COLO668 (cell line): Measurements from ENCODE around the gene CARD19.
"Not testable (repeated sequence)": the region's sequence is repeated elsewhere in the genome, so short reads cannot be mapped to it uniquely, and the experiment has no call there.

Experiments used
- DNase-seq: peaks from one replicate; lab custom pipeline; 2025; ENCODE audit not compliant: unreplicated experiment; lab: John Stamatoyannopoulos, UW

Gene CARD19

DNA sequence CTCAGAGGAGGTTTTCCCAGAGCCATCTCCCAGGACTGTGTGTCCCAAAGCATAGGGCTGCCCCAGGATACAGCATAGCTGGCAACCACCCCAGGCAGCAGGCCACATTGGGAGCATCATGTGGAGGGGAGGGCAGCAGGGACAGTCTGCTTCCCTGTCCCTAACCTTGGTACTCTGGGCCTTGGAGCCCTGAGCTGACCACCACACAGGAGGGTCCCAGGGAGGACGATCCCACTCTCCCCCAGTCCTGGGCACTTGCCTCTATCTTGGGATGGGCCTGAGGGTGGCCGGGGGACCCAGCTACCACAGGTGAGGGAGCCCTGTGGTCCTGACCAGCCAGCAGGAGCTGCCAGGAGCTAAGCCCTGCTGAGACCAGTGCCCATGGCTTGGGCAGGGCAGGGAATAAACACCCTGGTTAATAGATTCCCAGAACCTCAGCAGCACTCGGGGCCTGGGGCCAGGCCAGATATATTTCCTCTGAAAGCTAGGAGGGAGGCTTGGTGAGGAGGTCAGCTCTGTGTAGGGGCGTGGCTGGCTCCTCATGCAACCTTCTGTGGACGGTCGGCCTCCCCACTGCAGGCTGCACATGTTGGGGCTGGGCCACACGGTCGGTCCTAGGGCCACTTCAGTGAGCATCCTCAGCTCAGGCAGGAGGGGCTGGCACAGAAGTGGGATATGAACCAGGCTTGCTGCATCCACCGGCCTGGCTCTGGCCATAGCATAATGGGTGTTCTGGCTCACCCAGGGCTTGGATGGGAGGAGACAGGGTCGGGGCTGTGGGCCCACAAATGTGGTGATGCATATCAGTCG is 33.9 kb downstream of the CARD19 start:
- no peak for DNase-seq

DNA sequence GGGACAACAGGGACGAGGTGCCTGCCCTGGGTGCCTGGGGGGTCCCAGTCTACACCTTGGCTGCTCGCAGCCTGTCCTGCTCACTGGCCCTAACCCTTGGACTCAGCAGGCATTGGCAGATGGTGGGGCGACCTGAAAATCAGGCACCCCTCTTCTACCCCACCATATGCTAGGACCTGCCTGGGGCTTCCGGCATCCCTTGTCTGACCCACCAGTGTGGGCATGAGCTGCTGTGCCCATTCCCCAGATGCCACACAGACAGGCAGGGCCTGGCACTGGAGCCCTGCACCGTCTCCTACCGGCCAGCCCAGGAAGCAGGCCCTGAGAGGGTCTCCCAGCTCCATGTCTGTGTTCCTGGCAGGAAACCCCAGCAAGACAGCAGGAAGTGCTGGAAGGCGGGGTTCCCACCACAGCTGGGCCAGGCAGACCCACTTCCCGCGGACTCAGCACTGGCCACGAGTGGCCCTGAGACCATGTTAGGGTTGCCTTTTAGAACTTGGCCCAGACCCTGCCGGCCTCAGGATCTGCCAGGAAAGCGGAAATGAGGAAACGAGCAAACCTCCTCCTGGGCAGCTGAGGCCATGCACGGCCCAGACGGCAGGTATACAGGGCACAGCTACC is 35.0 kb downstream of the CARD19 start:
- DNase-seq, result no peak

DNA sequence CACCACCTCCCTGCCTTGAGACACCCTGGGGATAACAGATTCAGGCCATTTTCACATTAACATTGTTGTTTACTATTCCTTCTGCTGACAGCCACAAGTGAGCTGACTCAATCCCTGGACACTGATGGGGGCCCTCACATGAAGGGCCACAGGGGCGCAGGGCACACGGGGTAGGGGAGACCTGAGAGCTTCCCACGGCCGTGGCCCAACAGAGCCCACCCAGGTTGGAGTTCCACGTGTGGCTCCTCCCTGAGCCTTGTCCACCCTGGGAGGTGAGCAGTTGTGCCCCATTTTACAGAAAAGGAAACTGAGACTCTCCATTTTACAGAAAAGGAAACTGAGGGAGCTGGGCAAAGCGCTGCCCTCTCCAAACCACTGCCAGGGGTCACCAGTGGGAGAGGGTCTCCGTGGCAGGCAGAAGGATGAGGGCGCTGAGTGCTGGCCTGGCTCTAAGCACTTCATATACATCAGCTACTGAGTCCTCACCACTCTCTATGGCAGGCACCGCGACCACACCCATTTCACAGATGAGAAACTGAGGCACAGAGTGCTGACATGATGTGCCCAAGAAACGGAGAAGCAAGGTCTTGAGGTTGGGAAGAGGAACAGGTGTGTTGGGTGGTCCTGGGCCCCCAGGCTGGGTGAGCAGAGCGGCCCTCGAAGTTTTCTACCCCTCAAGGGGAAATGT is 35.7 kb downstream of the CARD19 start:
- DNase-seq, result no peak

DNA sequence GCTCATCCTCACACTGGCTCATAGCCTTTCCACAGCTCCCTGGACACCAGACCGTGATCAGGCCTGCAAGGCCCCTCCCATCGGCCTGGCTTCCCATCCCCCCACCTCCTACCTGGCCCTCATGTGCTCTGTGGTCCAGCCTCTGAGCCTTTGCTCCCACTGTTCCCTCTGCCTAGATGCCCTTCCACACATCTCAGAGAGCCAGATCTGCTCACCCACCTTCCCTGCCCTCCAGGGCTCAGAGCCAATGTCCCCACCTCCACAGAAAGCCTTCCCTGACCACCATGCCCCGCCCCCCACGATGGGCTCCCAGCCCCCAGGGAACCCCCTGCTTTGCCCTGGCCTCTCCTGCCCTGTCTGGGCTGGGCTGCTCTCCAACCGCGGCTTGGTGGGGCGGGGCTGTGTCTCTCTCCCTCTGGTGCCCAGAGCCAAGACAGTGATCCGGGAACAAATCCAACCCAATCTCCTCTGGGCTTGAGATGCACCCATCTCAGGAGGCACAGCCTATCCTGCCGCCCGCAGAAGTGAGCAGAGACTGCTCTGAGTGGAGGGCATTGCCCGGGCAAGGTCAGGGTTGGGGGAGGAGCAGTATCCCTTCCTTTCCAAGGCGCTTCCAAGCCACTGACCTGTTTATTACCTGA is 36.4 kb downstream of the CARD19 start:
- DNase-seq, result no peak

DNA sequence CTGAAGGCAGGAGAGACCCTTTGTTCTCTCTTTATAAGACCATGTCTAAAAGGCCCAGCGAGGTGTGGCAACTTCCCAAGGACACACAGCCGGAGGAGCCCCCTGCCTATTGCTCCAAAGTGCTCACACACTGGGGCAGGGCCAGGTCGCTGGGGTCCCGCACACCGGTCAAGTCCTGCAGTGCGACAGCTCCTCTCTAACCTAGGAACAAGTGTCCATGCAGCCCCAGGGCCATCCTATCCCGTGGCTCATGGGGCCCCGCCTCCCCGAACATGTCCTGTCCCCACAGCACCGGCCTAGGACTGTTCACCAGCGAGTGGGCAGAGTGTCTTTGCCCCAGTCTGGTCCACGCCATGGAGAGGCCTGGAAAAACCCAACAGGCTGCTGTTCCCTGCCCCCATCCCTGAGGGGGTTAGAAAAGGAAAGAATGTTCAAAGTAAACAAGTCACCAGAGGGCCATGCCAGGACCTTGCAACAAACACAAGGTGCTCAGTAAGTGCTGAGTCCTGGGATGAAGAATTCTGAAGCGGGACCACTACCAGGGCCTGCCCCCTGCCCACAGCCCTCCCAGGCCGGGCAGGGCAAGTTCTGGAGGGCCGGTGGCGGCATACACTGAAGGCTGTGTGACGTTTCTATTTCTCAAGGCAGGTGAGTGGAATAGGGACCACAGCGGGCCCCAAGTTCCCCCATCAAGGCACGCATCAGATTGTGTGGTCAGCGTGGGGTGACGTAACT is 37.1 kb downstream of the CARD19 start:
- peak; percentile 24 for DNase-seq

DNA sequence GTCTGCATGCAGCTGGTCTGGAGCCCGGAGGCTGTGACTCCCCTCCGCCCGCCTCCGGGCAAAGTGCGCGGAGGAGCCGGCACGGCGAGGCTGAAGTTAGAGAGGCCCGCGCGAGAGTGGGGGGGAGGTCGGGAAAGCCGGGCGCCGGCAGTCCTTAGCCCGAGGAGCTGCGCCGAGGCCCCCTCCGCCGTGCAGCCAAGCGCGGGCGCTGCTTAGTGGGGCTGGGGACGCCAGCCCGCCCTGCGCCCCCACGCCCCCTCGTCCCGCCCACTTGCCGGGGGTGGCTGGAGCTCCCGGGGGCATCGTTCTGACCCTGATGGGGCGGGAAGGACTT is 37.6 kb downstream of the CARD19 start:
- peak; percentile 81 for DNase-seq

DNA sequence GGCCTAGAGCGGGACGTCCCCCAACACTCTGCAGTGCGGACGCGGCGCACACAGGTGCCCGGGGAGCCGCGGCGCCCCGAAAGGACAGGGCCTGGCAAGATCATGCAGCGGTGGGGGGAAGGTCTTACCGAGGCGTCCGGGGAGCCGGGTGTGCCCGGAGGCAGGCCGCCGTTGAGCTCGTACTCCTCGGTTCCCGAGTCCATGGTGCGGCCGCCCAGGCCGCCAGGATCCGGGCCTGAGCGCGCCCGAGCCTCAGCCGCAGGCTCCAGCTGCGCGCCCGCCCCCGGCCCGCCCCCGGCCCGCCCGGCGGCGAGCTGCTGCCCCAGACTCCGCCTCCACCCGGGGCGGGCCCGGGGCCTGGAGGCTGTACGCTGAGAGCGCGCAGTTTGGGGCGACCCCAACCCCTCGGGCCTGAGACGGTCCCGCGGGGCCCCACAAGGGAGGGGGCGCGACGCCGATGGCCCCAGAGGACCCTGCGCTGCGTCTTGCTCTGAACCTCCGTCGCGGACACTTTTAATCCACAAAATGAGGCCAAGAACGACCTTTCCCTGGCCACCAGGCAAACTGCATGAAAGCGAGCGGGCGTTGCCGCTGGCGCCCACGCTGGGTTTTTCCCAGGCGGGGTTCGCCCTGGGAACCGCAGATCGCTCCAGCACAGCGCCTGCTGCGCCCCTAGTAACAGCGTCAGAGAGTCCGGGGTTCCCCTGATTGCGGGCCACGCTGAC is 38.2 kb downstream of the CARD19 start, which contains the start of gene NINJ1:
Gene NINJ1 (minus strand): TSS at position 237 of the 725 bp plus-strand sequence. CDS start 34 bp downstream, at position 203.
- peak; percentile 82 for DNase-seq

DNA sequence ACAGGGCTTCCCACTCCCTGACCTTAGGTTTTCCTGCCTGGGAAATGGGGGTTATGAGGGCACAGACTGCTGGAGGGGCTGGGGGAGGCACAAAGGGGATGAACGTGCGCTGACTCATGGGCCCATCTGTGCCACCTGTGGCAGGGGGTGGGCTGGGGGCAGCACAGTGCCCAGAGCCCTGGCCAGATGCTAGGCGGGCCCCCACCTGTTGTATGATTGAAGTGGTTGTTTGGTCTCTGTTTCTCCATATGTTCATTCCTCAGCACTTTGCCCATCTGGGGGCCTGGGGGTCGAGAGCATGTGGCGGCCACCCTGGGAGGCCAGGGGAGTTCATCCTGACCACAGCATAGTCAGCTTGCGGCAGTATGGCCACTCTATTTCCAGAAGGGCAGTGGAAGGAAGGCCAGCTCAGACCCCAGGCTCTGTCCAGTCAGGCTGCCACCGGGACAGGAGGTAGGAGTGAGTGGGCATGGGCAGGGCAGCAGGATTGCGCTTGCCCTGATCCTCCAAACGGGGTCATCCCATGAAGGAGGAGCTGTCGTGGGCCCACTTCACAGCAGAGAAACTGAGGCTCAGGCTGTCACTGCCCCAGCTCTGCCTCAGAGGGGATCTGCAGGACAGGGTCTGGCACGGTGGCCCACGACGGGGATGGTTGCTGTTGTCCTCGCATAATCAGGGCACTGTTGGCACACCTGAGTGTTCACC is 38.9 kb downstream of the CARD19 start:
- DNase-seq, result no peak

DNA sequence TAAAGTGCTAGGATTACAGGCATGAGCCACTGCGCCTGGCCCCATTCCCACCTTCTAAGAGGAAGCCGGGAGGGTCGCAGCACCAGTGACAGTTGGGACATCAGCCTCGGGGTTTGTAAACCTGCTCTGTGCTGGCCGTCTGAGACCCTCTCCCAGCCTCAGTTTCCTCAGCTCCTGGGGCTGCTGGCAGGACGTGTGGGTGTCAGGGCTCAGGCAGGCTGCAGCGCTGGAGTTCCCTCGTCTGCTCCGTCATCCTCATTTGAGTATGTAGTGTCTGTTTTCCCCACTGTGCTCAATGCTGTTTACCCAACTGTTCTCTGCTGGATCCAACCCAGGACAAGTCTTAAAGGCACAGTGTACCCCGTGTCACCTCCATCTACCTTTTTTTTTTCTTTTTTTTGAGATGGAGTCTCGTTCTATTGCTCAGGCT is 40.0 kb downstream of the CARD19 start:
- DNase-seq, result peak; percentile 8

DNA sequence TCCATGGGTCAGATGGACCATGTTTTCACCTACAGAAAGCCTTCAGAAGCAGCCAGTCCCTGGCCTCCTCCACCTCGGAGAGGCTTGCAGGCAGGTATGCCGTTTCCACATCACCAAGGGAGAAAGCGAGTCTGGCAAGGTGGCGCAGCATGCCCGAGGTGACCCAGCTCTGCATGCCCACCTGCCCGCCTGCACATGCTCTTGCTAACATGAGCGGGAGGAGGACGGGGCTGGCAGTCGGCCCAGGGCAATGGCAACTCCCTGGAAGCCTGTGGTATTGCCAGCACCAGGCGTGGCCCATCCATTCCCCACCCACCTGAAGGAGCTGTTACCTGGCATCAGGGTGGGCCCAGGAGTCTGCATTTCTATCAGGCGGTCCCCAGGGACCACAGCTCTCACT is 41.3 kb downstream of the CARD19 start:
- DNase-seq, result no peak

DNA sequence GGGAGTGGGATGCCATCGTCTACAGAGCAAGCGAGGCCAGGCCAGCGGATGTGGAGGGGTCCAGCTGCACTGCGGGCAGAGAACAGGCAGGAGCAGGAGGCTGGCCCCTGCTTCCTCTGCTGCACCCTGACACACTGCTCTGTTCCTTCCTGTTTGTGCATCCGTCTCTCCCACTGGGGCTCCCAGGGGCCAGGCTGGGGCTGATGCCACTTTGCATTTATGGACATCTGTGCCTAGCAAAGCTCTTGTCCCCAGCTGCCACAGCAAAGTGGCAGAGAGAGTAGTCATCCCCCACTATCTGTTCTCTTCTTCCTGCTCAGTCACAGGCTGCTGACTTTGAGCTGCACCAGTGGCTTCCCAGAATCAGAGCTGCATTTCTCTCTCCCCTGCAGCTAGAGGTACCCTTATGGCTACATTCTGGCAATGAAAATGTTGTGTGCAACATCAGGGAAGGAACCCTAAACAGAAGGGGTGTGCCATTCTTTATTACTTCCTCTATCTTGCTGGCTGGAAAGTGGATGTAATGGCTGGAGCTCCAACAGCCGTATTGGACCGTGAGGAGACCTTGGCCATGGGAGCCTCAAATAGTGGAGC is 42.3 kb downstream of the CARD19 start:
- no peak for DNase-seq

DNA sequence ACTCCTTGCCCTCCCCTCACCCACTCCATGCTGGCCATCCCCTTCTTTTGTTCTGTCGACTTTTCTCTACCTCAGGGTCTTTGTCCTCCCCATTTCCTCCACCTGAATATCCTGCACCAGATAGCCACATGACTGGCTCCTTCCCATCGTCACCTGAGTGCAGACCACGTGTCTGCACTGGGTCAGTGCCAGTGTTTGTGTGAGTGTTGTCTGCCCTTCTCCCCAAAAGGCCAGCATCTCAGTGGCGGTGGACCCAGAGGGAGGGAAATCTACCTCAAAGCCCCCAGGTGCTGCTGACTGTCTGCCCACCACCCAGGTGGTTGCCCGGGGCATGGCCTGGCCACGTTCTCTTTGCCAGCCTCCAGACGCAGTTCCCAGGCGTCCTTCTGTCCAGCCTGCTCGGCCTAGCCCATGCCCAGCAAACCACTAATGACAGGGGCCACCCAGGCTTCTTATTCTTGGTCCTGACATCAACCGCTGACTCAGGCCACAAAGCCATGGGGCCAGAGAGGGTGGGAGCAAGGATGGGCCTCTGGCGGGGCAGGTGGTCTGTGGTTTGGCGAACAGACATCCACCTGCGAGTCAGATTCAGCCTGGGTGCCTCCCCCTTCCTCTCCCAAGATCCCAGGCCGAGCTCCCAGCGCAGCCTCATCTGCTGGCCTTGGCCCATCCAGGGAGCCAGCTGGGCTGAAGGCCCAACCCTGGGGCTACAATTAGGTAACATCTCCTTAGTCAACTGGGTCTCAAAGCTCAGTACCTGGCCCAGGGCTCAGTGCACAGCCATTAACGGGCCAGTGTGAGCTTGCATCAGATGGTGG is 43.6 kb downstream of the CARD19 start:
- DNase-seq, result no peak

DNA sequence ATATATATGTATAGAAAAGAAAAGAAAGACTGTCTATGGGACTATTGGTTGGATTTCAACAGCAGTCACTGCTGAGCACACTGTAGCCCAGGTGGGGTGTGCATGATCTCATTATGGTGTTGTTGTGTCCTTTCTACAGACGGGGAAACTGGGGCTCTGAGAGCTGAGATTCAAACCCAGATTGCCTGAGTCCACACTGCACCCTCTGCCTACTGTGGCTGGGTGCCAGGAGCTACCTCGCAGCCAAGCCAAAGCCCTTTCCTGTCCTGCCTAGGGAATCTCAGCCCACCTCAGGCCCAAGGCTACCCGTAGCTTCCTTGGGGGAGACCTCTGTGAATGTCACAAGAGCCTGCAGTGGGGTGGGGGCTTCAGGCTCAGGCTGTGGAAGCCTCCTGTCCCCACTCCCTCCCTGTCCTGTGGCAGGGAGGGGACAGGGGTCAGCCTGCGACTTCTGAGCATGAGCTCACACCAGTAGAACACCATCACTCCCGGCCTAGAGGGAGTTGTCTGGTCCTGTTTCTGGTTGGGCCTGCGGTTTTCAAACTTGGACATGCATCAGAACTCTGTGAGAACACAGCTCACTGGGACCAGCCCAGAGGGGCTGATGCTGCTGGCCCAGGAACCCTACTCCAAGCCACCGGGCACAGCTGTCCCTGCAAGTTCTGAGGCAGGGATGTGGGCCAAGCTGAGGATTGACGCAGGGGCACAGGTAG is 45.9 kb downstream of the CARD19 start:
- no peak for DNase-seq

DNA sequence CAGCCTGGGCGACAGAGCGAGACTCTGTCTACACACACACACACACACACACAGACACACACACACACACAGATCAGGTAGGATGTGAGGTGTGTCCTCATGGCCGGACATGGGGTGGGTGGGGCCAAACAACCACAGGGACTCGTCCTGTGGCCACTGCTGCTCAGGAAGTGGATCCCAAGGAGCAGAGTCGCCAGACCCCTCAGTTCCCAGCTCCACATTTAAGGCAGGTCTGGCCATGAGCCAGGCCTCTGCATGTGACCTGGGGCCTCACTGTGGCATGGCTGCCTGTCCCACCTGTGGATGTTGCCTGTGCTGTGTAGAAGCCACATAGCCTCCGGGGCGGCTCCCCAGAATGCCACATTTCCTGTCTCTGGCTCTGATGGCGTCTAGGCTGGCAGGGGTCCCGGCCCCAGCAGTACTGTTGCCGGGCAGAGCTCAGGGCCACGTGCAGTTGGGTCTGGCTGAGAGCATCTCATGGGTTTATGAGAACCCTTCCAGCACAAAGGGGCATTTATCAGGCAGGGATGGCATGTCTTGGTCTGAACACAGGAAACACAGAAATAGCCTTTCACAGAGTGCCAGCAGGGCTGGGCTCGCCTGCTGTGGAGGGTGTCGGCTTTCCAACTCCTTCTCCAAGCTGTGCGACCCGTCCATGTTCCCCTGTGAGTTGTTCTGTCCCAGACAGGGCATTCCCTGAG is 48.0 kb downstream of the CARD19 start:
- no peak for DNase-seq

DNA sequence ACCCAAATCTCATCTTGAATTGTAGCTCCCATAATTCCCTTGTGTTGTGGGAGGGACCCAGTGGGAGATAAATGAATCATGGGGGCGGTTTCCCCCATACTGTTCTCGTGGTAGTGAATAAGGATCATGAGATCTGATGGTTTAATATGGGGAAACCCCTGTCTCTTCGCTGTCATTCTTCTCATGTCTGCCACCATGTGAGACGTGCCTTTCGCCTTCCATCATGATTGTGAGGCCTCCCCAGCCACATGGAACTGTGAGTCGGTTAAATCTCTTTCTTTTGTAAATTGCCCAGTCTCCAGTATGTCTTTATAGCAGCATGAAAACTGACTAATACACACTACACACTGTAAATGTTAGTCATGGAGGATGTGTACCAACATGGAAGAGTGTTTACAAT is 50.7 kb downstream of the CARD19 start:
- DNase-seq, result not testable (repeated sequence)

DNA sequence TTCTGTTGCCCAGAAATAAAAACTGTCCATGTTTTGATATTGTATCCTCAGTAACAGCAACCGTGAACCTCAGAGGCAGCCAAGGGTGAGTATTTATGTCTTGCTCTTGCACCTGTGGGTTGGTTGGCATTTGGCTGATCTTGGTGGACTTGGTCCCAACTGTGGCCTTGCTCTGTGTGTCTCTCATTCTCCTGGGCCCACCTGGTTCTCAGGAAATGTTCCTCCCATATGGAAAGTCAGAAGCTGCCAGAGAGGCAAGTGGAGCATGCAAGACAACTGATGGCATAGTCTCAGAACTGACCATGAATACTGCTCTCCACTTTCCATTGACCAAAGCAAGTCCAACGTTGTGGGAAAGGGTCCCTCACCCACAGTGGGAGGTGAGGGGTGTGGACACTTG is 51.6 kb downstream of the CARD19 start:
- no peak for DNase-seq

DNA sequence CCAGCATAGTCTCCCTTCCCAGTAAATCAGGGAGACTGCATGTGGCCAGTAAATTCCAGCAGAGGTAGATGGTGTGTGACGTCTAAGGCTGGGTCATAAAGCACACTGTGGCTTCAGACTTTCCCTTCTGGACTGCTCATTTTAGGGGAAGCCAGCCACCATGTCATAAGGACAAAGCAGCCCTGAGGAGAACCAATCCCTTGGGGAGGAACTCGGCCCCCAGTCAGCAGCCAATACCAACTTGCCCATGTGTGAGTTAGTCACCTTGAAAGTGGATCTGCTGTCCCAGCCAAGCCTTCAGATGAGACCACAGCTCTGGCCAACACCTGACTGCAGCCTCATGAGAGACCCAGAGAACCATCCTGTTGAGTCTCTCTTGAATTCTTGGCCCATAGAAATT is 52.7 kb downstream of the CARD19 start:
- DNase-seq, result no peak
